GM18873 (cell line): ENCODE results near the gene BCAR1.
"Not testable (repeated sequence)": the region's sequence is repeated elsewhere in the genome, so short reads cannot be mapped to it uniquely, and the experiment has no call there.

Experiments
- ATAC-seq: cut with Tn5 transposase; IDR thresholded peaks from one replicate; pipeline ENCODE4 v1.9.1; 2021; ENCODE audit warnings: mild to moderate bottlenecking, moderate library complexity, moderate number of reproducible peaks; ENCODE audit not compliant: unreplicated experiment, low FRiP score

The BCAR1 gene

GRCh38 chr16:75242436-75243078, 8.9 kb downstream of the BCAR1 start:
- ATAC-seq: not testable (repeated sequence)

DNA sequence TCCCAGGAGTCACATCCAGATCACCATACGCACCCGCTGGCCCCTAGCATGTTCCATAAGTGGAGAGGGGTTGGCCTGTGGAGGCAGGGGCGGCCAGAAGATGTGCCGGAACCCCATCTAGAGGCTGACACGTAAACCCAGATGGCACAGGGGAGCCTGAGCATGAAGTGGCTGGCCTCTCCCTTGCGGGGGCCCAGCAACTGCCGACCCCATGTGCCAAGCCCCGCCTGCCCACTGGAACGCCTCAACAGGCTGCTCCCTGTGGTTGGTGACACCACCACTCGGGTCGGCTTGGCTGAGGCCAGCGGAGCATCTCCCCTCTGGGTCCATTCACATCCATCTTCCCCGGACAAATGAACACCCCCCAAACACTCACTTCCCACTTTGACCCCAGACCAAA, 9.5 kb downstream of the BCAR1 start:
- no peak for ATAC-seq

- no peak for ATAC-seq
Observed at GRCh38 chr16:75241412-75241811, 10.0 kb downstream of the BCAR1 start.

DNA sequence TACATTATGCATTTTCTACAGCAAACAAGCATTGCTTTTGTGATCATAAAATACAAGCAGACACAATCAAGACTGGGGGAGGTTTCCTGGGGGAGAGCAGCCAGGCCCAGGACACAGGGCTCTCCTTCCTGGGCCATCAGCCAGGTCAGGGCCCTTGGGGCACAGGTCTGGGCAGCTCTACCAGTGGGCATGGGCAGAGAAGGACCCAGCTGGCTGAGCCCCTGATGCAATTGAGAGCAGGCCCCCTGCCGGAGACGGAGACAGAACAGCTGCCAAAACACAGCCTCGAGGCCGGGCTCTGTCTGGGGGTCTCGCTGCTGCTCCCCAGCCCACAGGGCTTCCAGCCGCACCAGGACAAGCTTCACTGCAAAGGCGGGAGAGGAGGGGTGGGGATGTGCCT, 10.8 kb downstream of the BCAR1 start:
- not testable (repeated sequence) for ATAC-seq

- ATAC-seq: no peak
Observed at GRCh38 chr16:75239542-75240122, 11.8 kb downstream of the BCAR1 start.

DNA sequence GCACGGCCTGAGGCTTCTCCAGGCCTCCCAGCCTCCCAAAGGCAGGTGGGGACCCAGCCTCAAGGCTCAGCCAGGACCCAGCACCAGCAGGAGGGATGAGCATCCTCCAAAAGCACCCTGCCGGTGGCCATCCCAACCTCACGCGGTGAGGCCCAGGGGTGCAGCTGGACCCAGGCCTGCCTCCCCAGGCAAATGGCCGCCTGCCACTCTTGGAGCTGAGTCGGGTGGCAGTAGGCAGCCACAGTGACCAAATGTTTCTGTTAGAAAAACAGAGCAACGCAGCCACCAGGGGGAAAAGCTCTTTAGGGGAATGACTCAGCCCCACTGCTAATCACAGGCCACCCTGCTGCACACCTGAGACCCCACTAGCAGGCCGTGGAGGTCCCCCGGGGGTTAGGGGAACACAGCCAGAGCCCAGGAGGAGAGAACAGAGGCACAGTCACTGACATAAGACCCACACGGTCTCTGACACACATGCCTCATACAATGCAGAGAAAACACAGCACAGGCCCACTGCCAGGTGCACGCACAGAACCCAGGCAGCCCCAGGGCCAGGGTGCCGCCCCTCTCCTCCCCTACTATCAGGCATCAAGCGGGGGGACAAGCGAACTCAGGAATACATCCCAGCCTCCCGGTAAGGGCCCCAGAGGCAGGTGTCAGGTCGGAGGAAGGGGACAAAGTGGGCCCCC, 12.4 kb downstream of the BCAR1 start:
- ATAC-seq: no peak

GRCh38 chr16:75238132-75238852, 13.1 kb downstream of the BCAR1 start:
- ATAC-seq: no peak

DNA sequence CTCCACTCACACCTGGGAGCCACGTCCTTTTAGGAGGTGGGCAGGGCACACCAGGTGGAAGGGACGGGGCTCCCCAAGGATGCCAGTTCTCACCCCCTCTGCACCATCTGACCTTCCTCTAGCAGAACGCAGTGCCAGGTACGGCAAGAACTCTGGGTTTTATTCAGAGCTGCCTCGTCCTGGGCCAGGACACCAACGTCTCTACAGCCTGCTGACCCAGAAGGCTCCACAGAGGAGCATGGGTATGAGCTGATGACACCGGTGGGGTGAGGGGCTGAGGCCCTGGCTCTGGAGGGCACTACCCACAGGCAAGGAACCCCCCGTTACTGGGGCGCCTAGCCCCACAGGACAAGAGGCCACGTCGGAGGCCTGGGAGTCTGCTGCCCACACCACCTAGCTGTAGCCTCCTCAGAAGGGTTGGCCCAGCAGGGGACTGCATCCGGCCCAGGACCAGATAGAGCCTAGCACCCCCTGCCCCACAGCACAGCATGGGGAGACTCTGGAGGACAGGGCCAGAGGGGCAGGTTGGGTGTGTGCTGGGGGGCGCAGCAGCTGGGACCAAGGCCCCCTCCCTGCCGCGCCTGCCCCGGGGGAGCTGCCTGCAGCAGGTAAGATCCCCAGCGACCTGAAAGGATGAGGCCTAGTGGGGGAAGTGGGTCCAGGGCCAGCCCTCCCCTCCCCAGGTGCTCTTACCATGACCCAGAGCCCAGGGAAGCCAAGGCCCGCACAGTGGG, 13.9 kb downstream of the BCAR1 start:
- ATAC-seq: no peak

GRCh38 chr16:75236736-75237397, 14.6 kb downstream of the BCAR1 start:
- no peak for ATAC-seq

- ATAC-seq: no peak
Observed at GRCh38 chr16:75236232-75236631, 15.2 kb downstream of the BCAR1 start.

- no peak for ATAC-seq
Observed at GRCh38 chr16:75235721-75236193, 15.7 kb downstream of the BCAR1 start.

DNA sequence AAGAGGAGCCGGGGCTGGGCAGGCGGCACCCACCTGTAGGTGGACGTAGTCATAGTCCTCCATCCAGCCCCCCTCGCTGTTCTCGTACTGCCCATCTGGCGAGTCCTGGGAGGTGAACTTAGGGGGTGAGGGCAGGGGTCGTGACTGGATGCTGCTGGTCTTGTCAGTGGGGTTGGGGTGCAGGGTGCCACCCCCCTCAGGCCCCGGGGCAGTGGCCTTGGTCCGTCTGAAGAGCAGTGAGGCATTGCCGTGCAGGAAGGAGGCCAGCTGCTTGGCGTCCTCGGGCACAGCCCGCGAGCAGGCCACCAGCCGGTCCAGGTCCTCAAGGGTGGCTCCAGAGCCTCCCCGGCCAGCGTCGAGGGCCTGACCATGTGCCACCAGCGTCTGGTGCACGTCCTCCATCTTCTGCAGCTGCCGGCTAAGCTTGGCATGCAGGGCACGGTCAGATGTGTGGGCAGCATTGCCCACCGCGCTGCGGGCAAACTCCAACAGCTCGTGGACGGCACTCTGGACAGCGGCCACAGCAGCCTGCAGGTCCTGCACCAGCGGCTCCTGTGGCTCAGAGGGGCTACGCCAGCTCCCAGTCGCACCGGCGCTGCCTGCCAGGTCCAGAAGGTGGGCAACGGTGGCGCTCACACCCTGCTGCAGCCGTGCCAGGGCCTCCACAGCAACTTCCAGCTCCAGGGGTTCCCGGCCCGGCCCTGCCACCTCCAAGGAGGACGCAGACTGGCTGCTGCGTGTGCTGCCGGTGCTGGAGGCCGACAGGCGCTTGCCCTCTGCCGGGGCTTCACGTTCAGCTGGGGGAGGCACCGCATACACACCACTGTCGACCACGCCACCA, 16.3 kb downstream of the BCAR1 start:
- no peak for ATAC-seq

GRCh38 chr16:75233611-75233938, 17.8 kb downstream of the BCAR1 start:
- ATAC-seq: no peak

- ATAC-seq: no peak
Observed at GRCh38 chr16:75231570-75231969, 19.9 kb downstream of the BCAR1 start.

GRCh38 chr16:75230471-75231110, 20.8 kb downstream of the BCAR1 start:
- ATAC-seq: no peak

- no peak for ATAC-seq
Observed at GRCh38 chr16:75229172-75230031, 22.0 kb downstream of the BCAR1 start.

- ATAC-seq: no peak
Observed at GRCh38 chr16:75228143-75228976, 23.1 kb downstream of the BCAR1 start.
